Gastrocnemius medialis (tissue), 4 donors: ENCODE measurements around the gene SSNA1.

Experiments used
- CTCF ChIP-seq, 5 experiments: fragments of 450-650 bp in 3 of 5; fragments of 200-600 bp in 2 of 5; sonication (generic) in 2 of 5; IDR thresholded peaks in 4 of 5; conservative IDR thresholded peaks in 1 of 5; 1 replicate in 4 of 5; 2 replicates in 1 of 5; pipeline ENCODE4 v1.5.1; 2016 to 2019; ENCODE audit warnings: antibody characterized with exemption in 5 of 5, mild to moderate bottlenecking in 3 of 5, moderate library complexity in 3 of 5
- POLR2A ChIP-seq, 2 donors: fragments of 450-650 bp; IDR thresholded peaks; one replicate each; pipeline ENCODE4 v1.6.1; 2017; ENCODE audit warnings: antibody characterized with exemption in 2 of 2, mild to moderate bottlenecking in 2 of 2, moderate library complexity in 2 of 2

DNA sequence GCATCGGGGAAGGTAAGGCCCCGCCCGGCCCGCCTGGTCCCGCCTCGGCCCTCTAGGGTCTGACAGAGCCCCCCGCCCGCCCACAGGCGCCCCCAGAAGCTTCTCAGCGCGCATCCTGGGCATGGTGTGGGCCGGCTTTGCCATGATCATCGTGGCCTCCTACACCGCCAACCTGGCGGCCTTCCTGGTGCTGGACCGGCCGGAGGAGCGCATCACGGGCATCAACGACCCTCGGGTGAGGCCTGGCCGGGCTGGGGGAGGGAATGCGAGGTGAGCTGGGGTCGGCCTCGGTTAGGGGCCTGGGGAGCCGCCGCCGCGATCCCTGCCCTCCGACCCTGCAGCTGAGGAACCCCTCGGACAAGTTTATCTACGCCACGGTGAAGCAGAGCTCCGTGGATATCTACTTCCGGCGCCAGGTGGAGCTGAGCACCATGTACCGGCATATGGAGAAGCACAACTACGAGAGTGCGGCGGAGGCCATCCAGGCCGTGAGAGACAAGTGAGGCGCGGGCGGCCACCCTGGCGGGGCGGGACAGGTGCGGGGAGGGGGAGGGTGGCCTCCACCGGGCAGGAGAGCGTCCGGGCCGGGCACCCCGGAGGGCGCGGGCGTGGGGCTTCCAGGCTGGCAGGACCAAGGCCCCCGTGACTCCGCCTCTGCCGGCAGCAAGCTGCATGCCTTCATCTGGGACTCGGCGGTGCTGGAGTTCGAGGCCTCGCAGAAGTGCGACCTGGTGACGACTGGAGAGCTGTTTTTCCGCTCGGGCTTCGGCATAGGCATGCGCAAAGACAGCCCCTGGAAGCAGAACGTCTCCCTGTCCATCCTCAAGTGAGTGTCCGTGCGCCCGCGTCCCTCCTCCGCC lies 25.7 kb upstream of the SSNA1 start:
- TF ChIP-seq POLR2A (IDR thresholded peaks at IDR 0.05), result no peak
- TF ChIP-seq CTCF (IDR thresholded peaks at IDR 0.05 in 4 of 5, conservative IDR thresholded peaks at IDR 0.05 in 1 of 5), result no peak
